SK-N-SH (cell line): ENCODE measurements around the gene KMO. TPM values are rescaled to one million over a fixed set of nuclear protein-coding genes. Genes with fewer than 3 reads are reported as not detected.

ENCODE experiments used
- CTCF ChIA-PET: fragments of 300-600, 350-600 bp; formaldehyde crosslinking; extraction: SDS; loops from one replicate; lab custom pipeline; 2021; lab: Yijun Ruan, JAX
- POLR2A ChIA-PET: fragments of 350-600 bp; sonication (Branson Sonifier 250); formaldehyde crosslinking; extraction: SDS; loops from one replicate; lab custom pipeline; 2020; ENCODE audit warnings: antibody characterized with exemption, inconsistent platforms; lab: Yijun Ruan, JAX
- DNase-seq: peaks from one replicate; pipeline ENCODE4 v3.0.0; 2012
- H2AFZ ChIP-seq: fragments of 200-600 bp; sonication (generic); 2 replicates; pipeline ENCODE4 v1.8.1; 2016; ENCODE audit warnings: antibody characterized with exemption, mild to moderate bottlenecking, low read depth
- H3F3A ChIP-seq: fragments of 200-600 bp; sonication (generic); replicated peaks from 2 replicates; pipeline ENCODE3; 2016; ENCODE audit warnings: antibody characterized with exemption, mild to moderate bottlenecking; ENCODE audit not compliant: insufficient read depth
- H3K27ac ChIP-seq, 2 experiments: fragments of 200-500 bp in 1 of 2; fragments of 200-600 bp in 1 of 2; sonication (Bioruptor generic) in 1 of 2; sonication (generic), shearing (Covaris generic) in 1 of 2; 2 replicates each; pipeline versions ENCODE4 v1.5.1 to v1.6.1; 2014 to 2016; ENCODE audit warnings: low read depth in 2 of 2, inconsistent platforms in 1 of 2, low read length in 1 of 2, mild to moderate bottlenecking in 1 of 2, mixed read lengths in 1 of 2
- H3K27me3 ChIP-seq: fragments of 200-600 bp; sonication (generic), shearing (Covaris generic); 2 replicates; pipeline ENCODE4 v1.6.1; 2016; ENCODE audit warnings: mixed run types; ENCODE audit not compliant: insufficient read depth
- H3K36me3 ChIP-seq, 2 experiments: fragments of 200-500 bp in 1 of 2; fragments of 200-600 bp in 1 of 2; sonication (Bioruptor generic) in 1 of 2; sonication (generic) in 1 of 2; replicated peaks in 1 of 2; 2 replicates each; pipeline versions ENCODE3 to v1.5.1; 2014 to 2016; ENCODE audit warnings: low read length in 1 of 2, mild to moderate bottlenecking in 1 of 2; ENCODE audit not compliant: insufficient read depth in 2 of 2, control insufficient read depth in 1 of 2
- H3K4me1 ChIP-seq, 2 experiments: fragments of 200-500 bp in 1 of 2; fragments of 200-600 bp in 1 of 2; sonication (Bioruptor generic) in 1 of 2; sonication (generic), shearing (Covaris generic) in 1 of 2; 2 replicates each; pipeline versions ENCODE4 v1.5.1 to v1.6.1; 2014 to 2016; ENCODE audit warnings: low read depth in 1 of 2, low read length in 1 of 2, mixed run types in 1 of 2; ENCODE audit not compliant: insufficient read depth in 2 of 2, control insufficient read depth in 1 of 2
- H3K4me2 ChIP-seq: fragments of 200-600 bp; sonication (generic), shearing (Covaris generic); 2 replicates; pipeline ENCODE4 v1.6.1; 2017; ENCODE audit warnings: mixed run types
- H3K4me3 ChIP-seq, 2 experiments: fragments of 200-500 bp in 1 of 2; fragments of 200-600 bp in 1 of 2; sonication (Bioruptor generic) in 1 of 2; sonication (generic), shearing (Covaris generic) in 1 of 2; 2 replicates each; pipeline versions ENCODE4 v1.5.1 to v1.8.1; 2014 to 2016; ENCODE audit warnings: low read depth in 2 of 2, inconsistent platforms in 1 of 2, low read length in 1 of 2, mild to moderate bottlenecking in 1 of 2, mixed read lengths in 1 of 2, moderate library complexity in 1 of 2
- H3K79me2 ChIP-seq: fragments of 200-600 bp; sonication (generic); 2 replicates; pipeline ENCODE4 v1.8.1; 2017; ENCODE audit warnings: mild to moderate bottlenecking; ENCODE audit not compliant: insufficient read depth
- H3K9ac ChIP-seq: fragments of 200-600 bp; sonication (generic); 2 replicates; pipeline ENCODE4 v1.6.1; 2017; ENCODE audit warnings: mixed run types
- H3K9me2 ChIP-seq: fragments of 200-600 bp; sonication (generic); 2 replicates; pipeline ENCODE4 v1.6.1; 2017; ENCODE audit warnings: mixed run types
- H3K9me3 ChIP-seq: fragments of 200-600 bp; sonication (generic); 2 replicates; pipeline ENCODE4 v1.6.1; 2017; ENCODE audit warnings: mixed run types, mild to moderate bottlenecking, moderate library complexity
- H4K20me1 ChIP-seq: fragments of 200-600 bp; sonication (generic); 2 replicates; pipeline ENCODE4 v1.6.1; 2017; ENCODE audit warnings: mild to moderate bottlenecking, mixed run types; ENCODE audit not compliant: insufficient read depth
- CHD2 ChIP-seq: fragments of 150-350 bp; IDR thresholded peaks from 2 replicates; pipeline ENCODE4 v1.6.1; 2018; ENCODE audit warnings: low read length; ENCODE audit not compliant: partially characterized antibody
- FOSL2 ChIP-seq: IDR thresholded peaks from 2 replicates; pipeline ENCODE4 v1.4.0; 2012; ENCODE audit warnings: low read depth, mild to moderate bottlenecking, moderate library complexity, borderline replicate concordance
- IRF3 ChIP-seq: fragments of 150-350 bp; IDR thresholded peaks from 2 replicates; pipeline ENCODE4 v1.6.1; 2016; ENCODE audit warnings: mild to moderate bottlenecking, low read depth, low read length
- JUND ChIP-seq: IDR thresholded peaks from 2 replicates; pipeline ENCODE4 v1.4.0; 2012
- MEF2A ChIP-seq: IDR thresholded peaks from 2 replicates; pipeline ENCODE4 v1.4.0; 2012; ENCODE audit warnings: low read depth, borderline replicate concordance
- NFIC ChIP-seq: IDR thresholded peaks from 2 replicates; pipeline ENCODE4 v1.4.0; 2012; ENCODE audit warnings: borderline replicate concordance
- POLR2AphosphoS5 ChIP-seq: IDR thresholded peaks from 2 replicates; pipeline ENCODE4 v1.6.1; 2012; ENCODE audit warnings: low read depth, low read length
- RCOR1 ChIP-seq: fragments of 150-350 bp; IDR thresholded peaks from 2 replicates; pipeline ENCODE4 v1.6.1; 2017; ENCODE audit warnings: antibody characterized with exemption, low read length
- REST ChIP-seq: IDR thresholded peaks from 2 replicates; pipeline ENCODE4 v1.6.1; 2012; ENCODE audit warnings: mild to moderate bottlenecking, low read depth, low read length, moderate library complexity
- RXRA ChIP-seq: IDR thresholded peaks from 2 replicates; pipeline ENCODE4 v1.4.0; 2012; ENCODE audit warnings: low read depth, mild to moderate bottlenecking, borderline replicate concordance
- TAF1 ChIP-seq: IDR thresholded peaks from 2 replicates; pipeline ENCODE4 v1.6.1; 2012; ENCODE audit warnings: low read depth, mild to moderate bottlenecking, low read length, moderate library complexity, borderline replicate concordance
- TCF12 ChIP-seq: IDR thresholded peaks from 2 replicates; pipeline ENCODE4 v1.4.0; 2012
- TEAD4 ChIP-seq: IDR thresholded peaks from 2 replicates; pipeline ENCODE4 v1.4.0; 2012; ENCODE audit warnings: mild to moderate bottlenecking, borderline replicate concordance; ENCODE audit not compliant: insufficient read depth
- WGBS: methylation state at CpG from one replicate; pipeline ENCODE4 v1.1.6; 2017; ENCODE audit warnings: low lambda C conversion rate; 5-methylcytosine and 5-hydroxymethylcytosine counted together
- polyA plus RNA-seq, 3 experiments: library from polyadenylated mRNA; depleted of rRNA; stranded (reverse); fragments of >200 nt; gene quantifications; 2 replicates each; pipeline ENCODE4 v1.2.3, GENCODE V29; 2012
- TF ChIP-seq, protein P1 (sequence below): IDR thresholded peaks from 2 replicates; pipeline ENCODE4 v1.4.0; 2012; ENCODE audit warnings: low read depth, borderline replicate concordance

KMO gene
- polyA plus RNA-seq, 1 of the 3 experiments (the other 2 are of a cell fraction) = not detected

DNA sequence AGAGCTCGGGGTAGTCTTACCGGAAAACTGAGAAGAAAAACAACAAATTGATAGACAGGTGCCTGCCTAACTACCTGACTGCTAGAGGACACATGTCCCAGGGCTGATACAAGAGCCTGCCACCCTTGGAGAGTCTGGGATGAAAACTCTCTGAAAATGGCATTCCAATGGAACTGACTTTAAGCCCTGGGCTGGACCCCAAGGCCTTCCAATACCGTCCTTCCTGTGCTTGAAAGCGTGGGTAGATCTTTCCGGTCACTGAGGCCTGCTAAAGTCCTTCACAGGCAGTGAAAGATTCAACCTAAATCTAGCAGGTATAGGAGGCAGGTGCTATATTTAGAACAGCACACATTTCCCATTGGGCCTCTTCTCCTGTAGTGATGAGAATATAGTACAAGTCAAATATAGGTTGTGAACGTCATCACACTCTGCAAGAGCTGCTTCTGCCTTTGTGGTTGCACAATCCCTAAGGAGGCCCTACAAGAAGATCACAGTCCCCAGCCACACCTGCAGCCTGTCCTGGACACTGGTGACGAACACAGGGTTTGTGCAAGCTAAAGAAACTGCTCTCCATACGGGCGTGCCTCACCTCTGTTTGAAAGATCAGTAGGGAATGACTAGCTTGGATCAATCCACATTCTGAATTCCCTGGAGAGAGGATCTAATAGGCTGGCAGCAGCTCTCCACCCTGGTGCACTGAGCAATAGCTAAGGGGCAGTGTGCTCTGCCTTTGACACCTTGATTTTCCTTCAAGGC, 108.9 kb downstream of the KMO start:
- no peak for DNase-seq
- H3K9me3 ChIP-seq = no peaks in the 10 kb centered on the region
- peaks cover 33% of the 10 kb centered on the region for H3K79me2 ChIP-seq
- TF ChIP-seq POLR2AphosphoS5 = no peak
- TF ChIP-seq TCF12 = no peak
- no peak for TF ChIP-seq JUND
- no peak for TF ChIP-seq TEAD4
- TF ChIP-seq NFIC = no peak
- no peaks in the 10 kb centered on the region for H3F3A ChIP-seq
- H3K36me3 ChIP-seq = peaks cover 0 to 5% of the 10 kb centered on the region in 2 experiments
- H2AFZ ChIP-seq = peak overlapping the region; percentile 79; the same call in 1 of the 2 replicates
- peaks cover 11 to 23% of the 10 kb centered on the region in 2 experiments for H3K4me1 ChIP-seq
- POLR2A ChIA-PET = interaction anchor here (1.0 kb wide), 1 partner anchor 1130 kb away, joined by 3 read pairs; no protein-coding TSS in a partner anchor
- no peaks in the 10 kb centered on the region for H4K20me1 ChIP-seq
- H3K27me3 ChIP-seq = no peaks in the 10 kb centered on the region
- no peaks in the 10 kb centered on the region for H3K9me2 ChIP-seq
- H3K4me3 ChIP-seq = peak overlapping the region in 1 of 2 experiments; percentile 50; a peak in 2 of 4 replicates
- WGBS = 86% methylated on average over 9 of the region's 9 CpGs
- no peak overlapping the region for H3K9ac ChIP-seq
- peak overlapping the region; percentile 71 for H3K4me2 ChIP-seq
- H3K27ac ChIP-seq = peak overlapping the region in 1 of 2 experiments; percentile 70; a peak in 2 of 4 replicates
- CTCF ChIA-PET = interaction anchor here (0.6 to 1.9 kb wide), 3 partner anchors 10 to 30 kb away, joined by 3 to 7 read pairs (median 3); no protein-coding TSS in a partner anchor

DNA sequence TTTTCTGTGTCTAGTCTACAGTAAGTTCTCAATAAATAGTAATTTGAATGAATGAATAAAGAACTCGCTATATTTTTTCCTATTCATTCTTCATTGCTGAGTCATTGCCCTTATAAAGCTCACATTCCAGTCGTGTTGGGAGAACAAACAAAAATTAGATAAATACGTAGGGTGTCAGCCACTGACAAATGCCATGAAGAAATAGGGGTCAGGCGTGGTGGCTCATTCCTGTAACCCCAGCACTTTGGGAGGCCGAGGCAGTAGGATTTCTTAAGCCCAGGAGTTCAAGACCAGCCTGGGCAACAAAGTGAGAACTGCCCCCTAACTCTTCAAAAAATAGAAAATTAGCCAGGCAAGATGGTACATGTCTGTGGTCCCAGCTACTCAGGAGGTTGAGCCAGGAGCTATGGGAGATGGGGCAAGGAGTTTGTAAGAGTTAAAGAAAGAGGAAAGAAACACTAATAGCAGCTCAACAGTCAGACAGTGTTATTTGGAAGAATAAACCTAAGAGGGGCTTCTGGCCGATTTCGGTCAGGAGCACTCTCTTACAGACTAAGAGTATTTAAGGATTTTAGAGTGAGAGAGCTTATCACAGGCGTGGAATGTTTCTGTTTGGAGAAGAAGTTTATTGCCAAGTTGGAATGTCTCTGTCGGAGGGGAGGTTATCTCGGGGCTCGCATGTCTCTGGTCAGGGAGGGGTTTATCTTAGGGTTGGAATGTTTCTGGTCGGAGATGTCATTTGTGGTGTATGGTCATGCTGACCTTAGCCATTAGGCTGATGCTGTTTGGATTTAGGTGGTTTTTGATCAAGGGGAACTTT, 109.8 kb downstream of the KMO start:
- no peak overlapping the region for H3K27ac ChIP-seq
- H3K4me3 ChIP-seq = no peak overlapping the region
- peaks cover 11 to 20% of the 10 kb centered on the region in 2 experiments for H3K4me1 ChIP-seq
- DNase-seq = no peak
- no peaks in the 10 kb centered on the region for H3K9me2 ChIP-seq
- no peaks in the 10 kb centered on the region for H3K9me3 ChIP-seq
- no peak overlapping the region for H2AFZ ChIP-seq
- H3K9ac ChIP-seq = no peak overlapping the region
- H3K4me2 ChIP-seq = no peak overlapping the region
- ChIA-PET POLR2A (no interaction called here), CTCF (interaction anchor here (1.9 kb wide), 1 partner anchor 31 kb away, joined by 7 read pairs; no protein-coding TSS in a partner anchor)
- no peaks in the 10 kb centered on the region for H3K36me3 ChIP-seq
- H3K27me3 ChIP-seq = no peaks in the 10 kb centered on the region
- TF ChIP-seq MEF2A (no peak), RXRA (no peak), RCOR1 (no peak), IRF3 (no peak), FOSL2 (no peak), CHD2 (no peak), REST (no peak), TCF12 (no peak), TAF1 (no peak)
- TF ChIP-seq, protein P1, sequence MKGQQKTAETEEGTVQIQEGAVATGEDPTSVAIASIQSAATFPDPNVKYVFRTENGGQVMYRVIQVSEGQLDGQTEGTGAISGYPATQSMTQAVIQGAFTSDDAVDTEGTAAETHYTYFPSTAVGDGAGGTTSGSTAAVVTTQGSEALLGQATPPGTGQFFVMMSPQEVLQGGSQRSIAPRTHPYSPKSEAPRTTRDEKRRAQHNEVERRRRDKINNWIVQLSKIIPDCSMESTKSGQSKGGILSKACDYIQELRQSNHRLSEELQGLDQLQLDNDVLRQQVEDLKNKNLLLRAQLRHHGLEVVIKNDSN = no peak
- H4K20me1 ChIP-seq = no peaks in the 10 kb centered on the region
- H3K79me2 ChIP-seq = peaks cover 24% of the 10 kb centered on the region
- WGBS = 78% methylated on average over 12 of the region's 12 CpGs
- H3F3A ChIP-seq = no peaks in the 10 kb centered on the region
